HCT116 (cell line): ENCODE results near the gene BAIAP2L1. TPM values are rescaled to one million over a fixed set of nuclear protein-coding genes. Genes with fewer than 3 reads are reported as not detected.

Experiments
- ATAC-seq: fragments of 200-7000 bp; cut with Tn5 transposase; 2 replicates; pipeline ENCODE4 v1.9.1; 2020; ENCODE audit warnings: mild to moderate bottlenecking, moderate library complexity
- BruUV-seq: library from RNA; stranded (reverse); fragments of 400-500 nt; replicated peaks from 2 replicates; lab custom pipeline; 2021; lab: Mats Ljungman, UMichigan
- CTCF ChIA-PET: fragments of 300-600 bp; sonication (Branson Sonifier 250); formaldehyde crosslinking; loops from one replicate; lab custom pipeline; 2021; ENCODE audit warnings: antibody characterized with exemption; lab: Charles Lee
- POLR2A ChIA-PET: fragments of 300-600, 350-600 bp; sonication (Branson Sonifier 250); formaldehyde crosslinking; loops from one replicate; lab custom pipeline; 2021; ENCODE audit warnings: antibody characterized with exemption; lab: Charles Lee
- RAD21 ChIA-PET, 2 experiments: fragments of 300-600 bp; sonication (Branson Sonifier 250); formaldehyde crosslinking; loops; one replicate each; lab custom pipeline; 2023; ENCODE audit warnings: low total read pairs in 2 of 2; ENCODE audit not compliant: uncharacterized antibody in 2 of 2, unreplicated experiment in 2 of 2, low non-redundant PET in 1 of 2; lab: Charles Lee
- DNase-seq: peaks from one replicate; pipeline ENCODE4 v3.0.0-alpha.2; 2010; ENCODE audit warnings: low read depth, low spot score
- H2AFZ ChIP-seq: fragments of 200-600 bp; shearing (Covaris generic), sonication (generic); 2 replicates; pipeline ENCODE4 v1.6.1; 2017; ENCODE audit warnings: low read depth, mixed run types, mixed read lengths, antibody characterized with exemption, low read length; ENCODE audit not compliant: poor library complexity, severe bottlenecking
- H3K27ac ChIP-seq: 2 replicates; pipeline ENCODE4 v1.5.1; 2012; ENCODE audit warnings: low read depth, low read length
- H3K27me3 ChIP-seq: fragments of 200-600 bp; sonication (generic); 2 replicates; pipeline ENCODE4 v1.6.1; 2016; ENCODE audit warnings: mixed run types, low read length, mixed read lengths; ENCODE audit not compliant: insufficient read depth
- H3K36me3 ChIP-seq, 2 experiments: fragments of 200-500 bp in 1 of 2; fragments of 200-600 bp in 1 of 2; sonication (Bioruptor generic) in 1 of 2; sonication (generic) in 1 of 2; 2 replicates each; pipeline versions ENCODE4 v1.5.1 to v1.6.1; 2014 to 2016; ENCODE audit warnings: low read length in 2 of 2, inconsistent platforms in 1 of 2, mixed read lengths in 1 of 2, mixed run types in 1 of 2; ENCODE audit not compliant: insufficient read depth in 2 of 2, control insufficient read depth in 1 of 2
- H3K4me1 ChIP-seq, 2 experiments: fragments of 200-600 bp in 1 of 2; sonication (generic) in 1 of 2; 2 replicates each; pipeline versions ENCODE4 v1.5.1 to v1.6.1; 2012 to 2017; ENCODE audit warnings: low read length in 2 of 2, inconsistent platforms in 1 of 2, mild to moderate bottlenecking in 1 of 2, mixed read lengths in 1 of 2, mixed run types in 1 of 2, moderate library complexity in 1 of 2; ENCODE audit not compliant: insufficient read depth in 2 of 2, control insufficient read depth in 1 of 2
- H3K4me2 ChIP-seq: fragments of 200-600 bp; sonication (generic); 2 replicates; pipeline ENCODE4 v1.6.1; 2017; ENCODE audit warnings: mixed run types, low read length, mixed read lengths
- H3K4me3 ChIP-seq, 2 experiments: fragments of 200-600 bp in 1 of 2; sonication (generic) in 1 of 2; replicated peaks in 1 of 2; 2 replicates each; pipeline ENCODE4 v1.5.1; 2011 to 2016; ENCODE audit warnings: low read length in 2 of 2, control low read depth in 1 of 2, low read depth in 1 of 2, mild to moderate bottlenecking in 1 of 2, mixed read lengths in 1 of 2, mixed run types in 1 of 2
- H3K79me2 ChIP-seq: fragments of 200-600 bp; sonication (generic); 2 replicates; pipeline ENCODE4 v1.6.1; 2017; ENCODE audit warnings: mild to moderate bottlenecking, mixed run types, low read length, moderate library complexity, mixed read lengths; ENCODE audit not compliant: insufficient read depth
- H3K9ac ChIP-seq: fragments of 200-600 bp; sonication (generic); 2 replicates; pipeline ENCODE4 v1.6.1; 2016; ENCODE audit warnings: low read length, mixed read lengths
- H3K9me2 ChIP-seq: fragments of 200-600 bp; sonication (generic), shearing (Covaris generic); 2 replicates; pipeline ENCODE4 v1.6.1; 2017; ENCODE audit warnings: mixed run types, mild to moderate bottlenecking, moderate library complexity; ENCODE audit not compliant: insufficient read depth
- H3K9me3 ChIP-seq, 2 experiments: fragments of 200-500 bp in 1 of 2; fragments of 200-600 bp in 1 of 2; sonication (Bioruptor generic) in 1 of 2; sonication (generic) in 1 of 2; 2 replicates each; pipeline ENCODE4 v1.6.1; 2014 to 2017; ENCODE audit warnings: low read length in 2 of 2, mixed read lengths in 2 of 2, inconsistent platforms in 1 of 2, low read depth in 1 of 2, mild to moderate bottlenecking in 1 of 2, mixed run types in 1 of 2, moderate library complexity in 1 of 2; ENCODE audit not compliant: control insufficient read depth in 1 of 2, insufficient read depth in 1 of 2
- H4K20me1 ChIP-seq: fragments of 200-600 bp; sonication (generic), shearing (Covaris generic); 2 replicates; pipeline ENCODE4 v1.6.1; 2017; ENCODE audit warnings: mixed run types, mild to moderate bottlenecking, moderate library complexity; ENCODE audit not compliant: insufficient read depth
- CBX3 ChIP-seq: IDR thresholded peaks from 2 replicates; pipeline ENCODE4 v1.6.1; 2012; ENCODE audit warnings: low read depth
- ELF1 ChIP-seq: IDR thresholded peaks from 2 replicates; pipeline ENCODE4 v1.6.1; 2012; ENCODE audit warnings: low read depth, borderline replicate concordance
- EZH2 ChIP-seq: fragments of 200-600 bp; sonication (generic); IDR thresholded peaks from 2 replicates; pipeline ENCODE4 v1.6.1; 2017; ENCODE audit warnings: antibody characterized with exemption, mixed run types
- EZH2phosphoT487 ChIP-seq: fragments of 200-600 bp; IDR thresholded peaks from 2 replicates; pipeline ENCODE4 v1.6.1; 2018; ENCODE audit warnings: antibody characterized with exemption, borderline replicate concordance
- FOSL1 ChIP-seq: IDR thresholded peaks from 2 replicates; pipeline ENCODE4 v1.6.1; 2012; ENCODE audit warnings: low read depth
- JUND ChIP-seq: IDR thresholded peaks from 2 replicates; pipeline ENCODE4 v1.6.1; 2012
- POLR2A ChIP-seq: IDR thresholded peaks from 2 replicates; pipeline ENCODE4 v1.7.0; 2011; ENCODE audit warnings: borderline replicate concordance; ENCODE audit not compliant: insufficient read depth, insufficient read length; ENCODE audit errors: extremely low read depth
- POLR2AphosphoS5 ChIP-seq: IDR thresholded peaks from 2 replicates; pipeline ENCODE4 v1.6.1; 2011; ENCODE audit warnings: mild to moderate bottlenecking, low read depth, low read length, moderate library complexity
- TCF7L2 ChIP-seq: IDR thresholded peaks from 2 replicates; pipeline ENCODE4 v1.7.0; 2011; ENCODE audit warnings: borderline replicate concordance, inconsistent platforms; ENCODE audit not compliant: insufficient read depth, insufficient read length; ENCODE audit errors: extremely low read depth
- YY1 ChIP-seq: IDR thresholded peaks from 2 replicates; pipeline ENCODE4 v1.6.1; 2011; ENCODE audit warnings: low read length, low read depth, moderate library complexity, mild to moderate bottlenecking; ENCODE audit not compliant: insufficient replicate concordance; ENCODE audit errors: extremely low read depth
- intact Hi-C: fragments of 100-400 bp; cut with micrococcal nuclease; formaldehyde crosslinking; loops from 2 replicates; pipeline ENCODE4 v1.10.0; 2022
- total RNA-seq: library from RNA; stranded (reverse); gene quantifications from one replicate; pipeline ENCODE4 v1.2.1, GENCODE V29; 2021; ENCODE audit not compliant: unreplicated experiment
- TF ChIP-seq, protein P1 (sequence below): IDR thresholded peaks from 2 replicates; pipeline ENCODE4 v1.6.1; 2012
- TF ChIP-seq, protein P2 (sequence below): IDR thresholded peaks from 2 replicates; pipeline ENCODE4 v1.6.1; 2011; ENCODE audit warnings: mild to moderate bottlenecking, low read length, moderate library complexity; ENCODE audit not compliant: insufficient replicate concordance; ENCODE audit errors: extremely low read depth

BAIAP2L1 gene
- total RNA-seq, 1 experiment from 2014 or later = 61.2 TPM

DNA sequence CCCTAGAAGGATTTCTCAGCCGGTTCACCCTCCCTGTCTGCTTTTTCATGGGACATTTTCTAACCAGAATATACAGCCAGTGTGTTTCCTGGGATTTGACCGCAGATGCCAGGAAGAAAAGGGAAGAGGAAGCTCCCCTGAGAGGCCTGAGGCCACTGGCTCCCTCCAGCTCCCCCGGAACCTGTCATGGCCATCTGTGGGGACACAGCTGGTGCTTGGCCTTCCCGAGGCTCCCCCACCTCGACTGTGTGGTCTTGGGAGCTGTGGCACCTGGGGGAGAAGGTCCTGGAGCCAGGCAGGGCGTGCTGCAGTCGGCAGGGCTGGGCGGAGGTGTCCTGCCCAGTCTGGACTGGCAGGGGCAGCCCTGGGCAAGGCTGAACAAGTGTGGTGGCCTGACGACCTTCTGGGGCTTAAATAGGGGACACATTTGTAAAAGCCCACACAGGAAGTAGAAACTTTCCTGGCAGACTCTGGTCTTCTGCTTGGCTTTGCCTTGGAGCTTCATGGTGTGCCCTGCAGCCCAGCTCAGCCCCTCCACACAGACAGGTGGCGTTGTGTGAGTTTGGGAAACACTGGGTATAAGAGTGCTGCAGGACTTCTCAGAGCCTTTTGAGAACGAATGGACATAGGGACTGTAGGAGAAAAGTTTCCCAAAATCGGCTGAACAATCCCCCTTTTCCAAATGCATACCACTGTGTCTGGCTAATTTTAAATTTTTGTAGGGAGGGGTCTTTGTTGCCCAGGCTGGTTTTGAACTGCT, 112.6 kb downstream of the BAIAP2L1 start:
- DNase-seq = no peak
- ATAC-seq = no peak
- intact Hi-C loops = no loop called here

More for the DNA sequence above, 112.6 kb downstream of the BAIAP2L1 start:
- no peak overlapping the region for H2AFZ ChIP-seq
- no peak overlapping the region for H3K4me3 ChIP-seq
- H3K36me3 ChIP-seq = peaks cover 10 to 18% of the 10 kb centered on the region in 2 experiments; a peak in 3 of 4 replicates
- no TSS peak for BruUV-seq
- peaks cover 3% of the 10 kb centered on the region; the same call in 1 of the 2 replicates for H4K20me1 ChIP-seq
- H3K27ac ChIP-seq = peak overlapping the region; percentile 20; the same call in 1 of the 2 replicates
- peaks cover 35 to 59% of the 10 kb centered on the region in 2 experiments for H3K4me1 ChIP-seq
- POLR2A ChIA-PET = no interaction called here
- peak overlapping the region; percentile 95; the same call in 1 of the 2 replicates for H3K4me2 ChIP-seq
- H3K9me2 ChIP-seq = no peaks in the 10 kb centered on the region
- H3K9ac ChIP-seq = no peak overlapping the region
- TF ChIP-seq, protein P1, sequence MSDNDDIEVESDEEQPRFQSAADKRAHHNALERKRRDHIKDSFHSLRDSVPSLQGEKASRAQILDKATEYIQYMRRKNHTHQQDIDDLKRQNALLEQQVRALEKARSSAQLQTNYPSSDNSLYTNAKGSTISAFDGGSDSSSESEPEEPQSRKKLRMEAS = no peak
- TF ChIP-seq ELF1 (no peak), JUND (no peak), TCF7L2 (no peak), EZH2 (no peak), CBX3 (no peak), YY1 (no peak), POLR2A (no peak), EZH2phosphoT487 (no peak), FOSL1 (no peak), POLR2AphosphoS5 (no peak)
- TF ChIP-seq, protein P2, sequence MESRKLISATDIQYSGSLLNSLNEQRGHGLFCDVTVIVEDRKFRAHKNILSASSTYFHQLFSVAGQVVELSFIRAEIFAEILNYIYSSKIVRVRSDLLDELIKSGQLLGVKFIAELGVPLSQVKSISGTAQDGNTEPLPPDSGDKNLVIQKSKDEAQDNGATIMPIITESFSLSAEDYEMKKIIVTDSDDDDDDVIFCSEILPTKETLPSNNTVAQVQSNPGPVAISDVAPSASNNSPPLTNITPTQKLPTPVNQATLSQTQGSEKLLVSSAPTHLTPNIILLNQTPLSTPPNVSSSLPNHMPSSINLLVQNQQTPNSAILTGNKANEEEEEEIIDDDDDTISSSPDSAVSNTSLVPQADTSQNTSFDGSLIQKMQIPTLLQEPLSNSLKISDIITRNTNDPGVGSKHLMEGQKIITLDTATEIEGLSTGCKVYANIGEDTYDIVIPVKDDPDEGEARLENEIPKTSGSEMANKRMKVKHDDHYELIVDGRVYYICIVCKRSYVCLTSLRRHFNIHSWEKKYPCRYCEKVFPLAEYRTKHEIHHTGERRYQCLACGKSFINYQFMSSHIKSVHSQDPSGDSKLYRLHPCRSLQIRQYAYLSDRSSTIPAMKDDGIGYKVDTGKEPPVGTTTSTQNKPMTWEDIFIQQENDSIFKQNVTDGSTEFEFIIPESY = no peak
- peaks cover 93% of the 10 kb centered on the region for H3K79me2 ChIP-seq
- no peaks in the 10 kb centered on the region for H3K27me3 ChIP-seq
- H3K9me3 ChIP-seq = no peaks in the 10 kb centered on the region
- CTCF ChIA-PET = interaction anchor here (1.0 to 1.3 kb wide), 2 partner anchors 267 to 458 kb away, joined by 3 read pairs; no protein-coding TSS in a partner anchor
- RAD21 ChIA-PET = no interaction called here
